NOMO-1 treated with DMSO at 0.1 percent for 48 hours (cell line): Measurements from ENCODE around the gene ICA1L.

Source experiments
- DNase-seq: peaks from one replicate; lab custom pipeline; 2025; ENCODE audit not compliant: unreplicated experiment; lab: John Stamatoyannopoulos, UW

Gene ICA1L

GRCh38 chr2:202782940-202783558 lies 88.5 kb downstream of the ICA1L start:
- no peak for DNase-seq

GRCh38 chr2:202780514-202781021 lies 91.0 kb downstream of the ICA1L start:
- DNase-seq = no peak

DNA sequence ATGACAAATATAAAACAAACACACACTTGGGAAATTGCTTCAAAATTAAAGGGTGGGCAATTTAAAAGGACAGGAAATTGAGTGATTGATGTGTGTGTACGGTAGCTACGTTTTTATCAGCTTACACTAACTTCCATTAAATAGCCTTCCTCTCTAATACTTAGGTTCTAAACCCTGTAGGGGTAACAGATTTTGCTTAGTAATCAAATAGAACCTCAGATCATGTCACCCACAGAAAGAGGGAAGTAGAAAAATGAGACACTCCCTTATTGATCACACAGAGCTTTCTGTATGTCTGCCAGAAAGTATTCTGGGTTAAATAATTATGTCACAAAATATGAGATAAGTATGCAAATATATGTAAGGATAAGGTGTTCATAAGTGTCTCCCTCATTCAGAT lies 93.3 kb downstream of the ICA1L start:
- no peak for DNase-seq

DNA sequence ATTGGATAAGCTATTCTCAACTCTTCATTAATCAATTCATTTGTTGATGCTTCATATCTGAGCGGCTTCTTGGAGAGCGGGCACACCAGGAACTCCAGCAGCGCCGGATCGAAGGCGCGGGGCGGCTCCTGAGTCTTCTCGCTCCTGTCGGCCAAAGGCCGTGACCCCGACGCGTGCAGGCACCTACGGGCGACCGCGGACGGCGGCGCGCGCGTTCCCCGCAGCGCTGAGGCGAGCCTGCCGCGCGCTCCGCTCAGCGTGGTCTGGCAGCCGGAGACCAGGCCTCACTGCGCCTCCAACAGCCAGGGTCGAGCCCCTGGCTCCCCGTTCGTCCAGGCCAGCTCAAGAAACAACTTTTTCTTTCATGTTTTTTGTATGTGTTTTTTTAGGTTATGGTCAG lies 97.5 kb downstream of the ICA1L start:
- DNase-seq = no peak

DNA sequence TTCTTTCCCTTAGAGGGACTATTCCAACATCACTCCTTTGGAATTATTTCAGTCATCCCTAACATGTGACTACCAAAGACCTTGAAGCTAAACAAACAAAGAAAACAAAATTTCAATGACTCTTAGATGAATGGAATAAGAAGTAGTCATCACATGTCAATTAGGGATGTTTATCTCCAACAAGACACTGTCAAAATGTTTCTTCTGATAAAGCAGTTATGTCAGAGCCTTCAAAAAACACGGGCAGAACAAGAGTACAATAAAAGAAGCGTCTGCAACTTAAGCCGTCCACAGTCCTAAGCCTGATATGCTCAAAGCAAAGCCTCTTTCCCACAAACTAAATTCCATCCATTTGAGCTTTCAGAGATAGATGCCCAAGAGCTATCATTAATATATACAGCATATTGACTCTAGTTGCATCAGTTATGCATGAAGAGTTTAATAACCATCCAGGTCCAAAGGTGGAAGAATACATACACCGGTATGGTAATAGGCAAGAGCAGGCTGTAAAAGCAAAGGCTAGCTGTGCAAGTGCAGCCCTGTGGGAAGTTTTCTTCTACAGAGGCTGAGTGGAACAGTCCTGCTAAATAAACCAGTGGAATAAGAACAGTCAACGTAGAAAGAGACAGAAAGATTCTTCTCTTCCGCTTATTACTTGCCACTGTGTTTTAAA lies 98.1 kb downstream of the ICA1L start:
- DNase-seq = no peak

- no peak for DNase-seq
Measured at GRCh38 chr2:202771741-202772460, 99.7 kb downstream of the ICA1L start.

DNA sequence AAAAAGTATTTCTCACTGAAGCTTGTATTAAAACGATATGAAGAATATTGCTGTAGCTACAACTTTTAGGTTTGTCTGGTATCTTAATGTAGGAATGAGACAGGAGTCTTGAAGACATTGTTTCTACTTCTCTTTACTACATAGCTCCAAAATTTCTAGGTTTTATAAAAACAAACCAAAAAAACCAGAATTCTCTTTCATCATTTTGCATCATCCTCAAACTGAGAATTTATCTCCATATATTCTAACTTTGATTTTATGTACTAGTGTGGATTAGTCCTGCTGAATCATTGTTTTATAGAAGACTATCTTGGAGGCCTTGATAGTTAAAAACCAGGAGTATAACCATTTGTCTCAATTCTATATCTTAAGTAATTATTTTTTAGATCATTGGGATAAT lies 100.2 kb downstream of the ICA1L start:
- DNase-seq = no peak

GRCh38 chr2:202769201-202769600 lies 102.4 kb downstream of the ICA1L start:
- no peak for DNase-seq

- DNase-seq = no peak
Measured at GRCh38 chr2:202768273-202768672, 103.3 kb downstream of the ICA1L start.

DNA sequence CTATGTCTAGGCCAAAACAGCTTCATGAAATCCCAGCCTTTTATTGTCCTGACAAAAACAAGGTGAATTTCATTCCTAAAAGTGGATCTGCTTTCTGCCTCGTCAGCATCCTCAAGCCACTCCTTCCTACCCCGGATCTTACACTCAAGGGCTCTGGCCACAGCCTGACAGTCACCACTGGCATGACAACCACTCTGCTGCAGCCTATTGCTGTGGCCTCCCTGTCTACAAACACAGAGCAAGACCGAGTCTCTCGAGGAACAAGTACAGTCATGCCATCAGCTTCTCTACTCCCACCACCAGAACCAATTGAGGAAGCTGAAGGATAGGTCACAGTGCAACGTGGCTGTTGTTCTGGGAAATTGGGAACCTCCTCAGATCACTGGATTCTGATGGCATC lies 106.1 kb downstream of the ICA1L start:
- DNase-seq = no peak

- DNase-seq = no peak
Measured at GRCh38 chr2:202764991-202765390, 106.6 kb downstream of the ICA1L start.

GRCh38 chr2:202763916-202764315 lies 107.7 kb downstream of the ICA1L start:
- peak; percentile 12 for DNase-seq

DNA sequence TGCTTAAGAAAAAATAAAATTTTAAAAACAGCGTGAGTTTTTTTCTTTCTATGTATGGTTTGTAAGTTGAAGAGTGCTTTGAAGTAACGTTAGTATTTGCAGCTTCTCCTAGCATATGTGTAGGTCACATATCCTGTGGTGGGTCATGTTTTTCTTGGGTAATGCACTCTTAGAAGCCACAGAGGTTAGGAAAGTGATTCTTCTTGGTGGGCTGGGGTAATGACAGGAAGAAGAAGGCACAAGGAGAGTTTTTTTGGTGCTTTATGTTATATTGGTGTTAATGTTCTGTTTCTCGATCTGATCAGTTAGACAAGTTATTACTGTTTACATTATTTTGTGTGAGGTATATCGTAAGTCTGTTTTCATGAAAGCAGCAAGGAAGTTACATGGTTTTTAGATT lies 109.0 kb downstream of the ICA1L start:
- peak; percentile 42 for DNase-seq

- DNase-seq = no peak
Measured at GRCh38 chr2:202760848-202761247, 110.7 kb downstream of the ICA1L start.

DNA sequence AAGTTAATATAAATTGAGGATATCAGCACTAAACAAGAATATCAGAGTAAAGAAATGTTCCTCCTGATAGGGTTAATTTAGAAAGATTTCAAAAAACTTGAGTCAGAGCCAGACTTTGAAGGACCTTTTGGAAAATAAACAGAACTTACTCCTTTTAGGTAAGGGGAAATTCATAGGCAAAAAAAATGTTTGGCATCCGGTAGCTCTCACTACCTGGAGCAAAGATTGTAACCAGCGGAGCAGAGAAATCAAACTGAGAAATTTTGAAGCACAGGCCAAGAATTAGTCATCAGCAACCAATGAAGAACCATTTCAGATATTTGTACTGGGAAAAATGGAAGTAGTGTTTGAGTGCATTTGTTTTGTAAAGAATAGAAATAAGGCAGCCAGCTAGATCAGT lies 113.0 kb downstream of the ICA1L start:
- no peak for DNase-seq

GRCh38 chr2:202758128-202758527 lies 113.4 kb downstream of the ICA1L start:
- no peak for DNase-seq

GRCh38 chr2:202757339-202757738 lies 114.2 kb downstream of the ICA1L start:
- no peak for DNase-seq

DNA sequence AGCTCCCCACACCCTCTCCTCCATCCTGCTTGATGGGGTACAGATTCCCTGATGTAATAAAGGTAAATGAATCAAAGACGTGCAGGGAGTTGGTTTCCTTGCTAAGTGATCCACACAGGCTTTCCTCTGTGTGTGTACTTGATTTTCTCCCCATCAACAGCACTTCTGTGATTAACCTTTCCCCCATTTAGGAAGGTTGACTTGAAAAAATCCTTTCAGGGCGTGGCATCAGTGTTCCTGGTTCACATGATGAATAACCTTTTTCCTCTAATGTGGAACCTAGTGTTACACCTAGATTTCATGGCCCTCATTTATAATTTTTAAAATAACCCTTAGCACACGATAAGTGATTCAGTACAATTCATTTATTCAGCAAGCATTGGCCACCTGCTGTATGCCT lies 115.0 kb downstream of the ICA1L start:
- no peak for DNase-seq

DNA sequence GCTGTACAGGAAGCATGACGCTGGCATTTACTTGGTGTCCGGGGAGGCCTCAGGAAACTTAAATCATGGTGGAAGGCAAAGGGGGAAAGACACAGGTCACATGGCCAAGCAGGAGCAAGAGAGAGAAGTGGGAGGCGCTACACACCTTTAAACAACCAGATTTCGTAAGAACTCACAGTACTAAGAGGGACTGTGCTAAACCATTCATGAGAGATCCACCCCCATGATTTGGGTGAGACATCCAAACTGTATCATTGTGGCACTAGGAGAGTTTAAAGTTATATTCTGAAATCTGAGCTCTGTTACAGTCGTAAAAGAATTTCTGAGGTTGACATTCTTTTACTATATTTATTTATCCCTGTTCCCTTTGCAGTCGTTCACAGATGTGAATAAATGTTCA lies 116.6 kb downstream of the ICA1L start:
- DNase-seq = no peak

DNA sequence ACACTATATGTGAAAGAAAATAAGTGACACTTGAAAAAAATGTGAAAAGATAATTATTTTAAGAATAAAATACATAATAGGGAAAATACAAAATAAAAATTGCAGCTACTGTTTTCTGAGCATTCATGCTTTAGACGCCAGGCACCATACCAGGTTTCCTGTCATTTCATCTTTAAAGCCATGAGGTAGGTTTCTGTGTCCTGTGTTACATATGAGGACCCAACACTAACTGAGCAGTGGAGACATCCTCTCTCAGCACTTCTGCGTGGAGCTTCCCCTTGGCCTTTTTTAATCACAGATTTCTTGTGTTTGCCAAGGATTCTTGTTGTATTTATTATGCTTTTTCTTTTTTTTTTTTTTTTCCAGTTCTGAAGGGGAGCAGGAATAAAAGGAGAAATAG lies 119.5 kb downstream of the ICA1L start:
- no peak for DNase-seq

- DNase-seq = peak; percentile 56
Measured at GRCh38 chr2:202750763-202751427, 120.7 kb downstream of the ICA1L start.

DNA sequence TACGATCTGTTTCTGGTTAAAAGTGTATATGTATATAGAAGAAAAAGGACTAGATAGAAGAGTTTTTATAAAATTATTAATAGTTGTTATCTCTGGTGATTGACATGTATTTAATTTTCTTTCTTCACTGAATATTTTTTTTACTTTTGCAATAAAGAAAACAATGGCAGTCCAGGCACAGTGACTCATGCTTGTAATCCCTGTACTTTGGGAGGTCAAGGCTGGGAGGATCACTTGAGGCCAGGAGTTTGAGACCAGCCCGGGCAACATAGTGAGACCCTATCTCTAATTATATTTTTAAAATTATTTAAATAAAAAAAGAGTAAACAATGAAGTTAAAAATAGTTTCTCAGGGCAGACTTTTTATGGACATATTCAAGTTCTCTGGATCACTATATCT lies 122.1 kb downstream of the ICA1L start:
- DNase-seq = no peak
